ENCODE results near the gene POU2F1.
"Not testable (repeated sequence)": the region's sequence is repeated elsewhere in the genome, so short reads cannot be mapped to it uniquely, and the experiment has no call there.

The POU2F1 gene

DNA sequence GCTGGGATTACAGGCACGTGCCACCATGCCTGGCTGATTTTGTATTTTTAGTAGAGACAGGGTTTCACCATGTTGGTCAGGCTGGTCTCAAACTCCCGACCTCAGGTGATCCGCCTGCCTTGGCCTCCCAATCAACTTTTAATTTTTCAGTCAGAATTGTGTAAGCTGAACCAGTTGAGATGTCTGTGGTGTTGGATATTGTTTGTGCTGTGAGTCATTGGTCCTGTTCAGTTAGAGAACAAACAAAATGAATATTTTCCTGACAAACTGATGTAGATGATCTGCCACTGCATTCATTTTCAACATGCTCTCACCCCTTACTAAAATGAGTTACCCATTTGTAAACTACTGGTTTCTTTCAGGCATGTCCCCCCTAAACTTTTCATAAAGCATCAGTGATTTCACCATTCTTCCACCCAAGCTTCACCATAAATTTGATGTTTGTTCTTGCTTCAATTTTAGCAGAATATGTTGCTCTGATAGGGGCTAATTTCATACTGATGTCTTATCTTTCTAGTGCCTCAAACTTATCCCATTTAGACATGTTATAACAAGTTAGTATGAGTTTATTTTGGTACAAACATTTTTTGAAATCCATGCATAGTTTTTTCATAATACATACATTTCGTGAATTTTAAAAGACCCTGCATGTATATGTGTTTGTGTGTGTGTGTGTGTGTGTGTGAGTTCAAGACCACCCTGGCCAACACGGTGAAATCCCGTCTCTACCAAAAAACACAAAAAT, 15.2 kb upstream of the POU2F1 start:
- not testable (repeated sequence) for DNase-seq

DNA sequence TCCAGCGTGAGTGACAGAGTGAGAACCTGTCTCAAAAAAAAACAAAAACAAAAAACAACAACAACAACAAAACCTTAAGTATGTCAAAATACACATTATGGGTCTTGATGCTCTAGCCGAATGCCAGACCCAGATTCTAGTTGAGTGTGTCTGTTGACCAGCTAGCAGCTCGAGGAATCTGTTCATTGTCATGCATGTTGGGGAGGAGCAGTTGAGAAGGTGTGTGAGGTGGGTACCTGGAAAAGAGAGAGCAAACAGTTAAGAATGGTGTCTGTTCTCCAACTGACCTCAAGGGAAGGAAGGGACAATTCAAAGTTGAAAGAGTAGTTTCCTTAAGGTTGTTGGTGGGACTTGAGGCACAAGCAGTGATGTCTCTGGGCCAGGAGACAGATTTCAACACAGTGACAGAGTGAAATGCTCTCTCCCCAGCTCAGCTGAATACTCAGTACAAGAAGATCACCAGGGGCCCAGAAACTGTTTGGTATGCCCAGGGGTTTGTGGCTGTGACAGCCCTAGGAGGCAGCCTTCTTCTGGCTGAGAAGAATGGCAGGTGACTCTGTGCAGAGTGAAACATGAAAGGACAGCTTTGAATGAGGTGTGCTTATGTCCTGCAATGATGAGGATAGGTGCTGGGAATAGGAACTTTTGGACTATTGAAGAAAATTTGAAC, 14.4 kb upstream of the POU2F1 start:
- no peak for DNase-seq

DNA sequence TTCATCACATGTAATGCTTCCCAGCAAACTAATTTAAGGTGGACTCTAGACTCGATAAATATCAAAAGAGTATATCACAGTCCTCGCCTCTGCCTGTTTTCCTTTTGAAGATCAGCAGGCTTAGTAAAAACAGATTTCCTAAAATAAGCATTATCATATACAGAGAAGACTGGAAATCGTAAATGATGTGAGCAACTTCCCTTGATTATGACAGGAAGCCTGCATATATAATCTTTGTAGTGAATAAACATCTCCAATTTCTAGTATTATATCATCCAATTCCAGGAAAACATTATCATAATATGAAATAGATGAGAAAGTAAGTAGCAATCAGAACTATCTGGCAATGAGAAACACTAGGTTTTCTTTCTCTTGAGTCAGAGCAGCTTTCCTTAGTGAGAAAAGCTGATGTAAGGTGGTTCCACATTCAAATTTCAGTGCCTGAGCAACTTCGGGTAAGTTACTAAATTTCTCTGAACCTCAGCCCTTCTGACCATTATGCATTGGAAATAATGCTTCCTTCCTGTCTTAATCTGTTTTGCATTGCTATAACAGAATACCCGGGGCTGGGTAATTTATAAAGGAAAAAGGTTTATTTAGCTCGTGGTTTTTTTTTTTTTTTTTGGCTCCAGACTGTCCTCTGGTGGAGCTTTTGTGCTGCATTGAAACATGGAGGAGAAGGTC, 12.6 kb upstream of the POU2F1 start:
- DNase-seq: no peak

DNA sequence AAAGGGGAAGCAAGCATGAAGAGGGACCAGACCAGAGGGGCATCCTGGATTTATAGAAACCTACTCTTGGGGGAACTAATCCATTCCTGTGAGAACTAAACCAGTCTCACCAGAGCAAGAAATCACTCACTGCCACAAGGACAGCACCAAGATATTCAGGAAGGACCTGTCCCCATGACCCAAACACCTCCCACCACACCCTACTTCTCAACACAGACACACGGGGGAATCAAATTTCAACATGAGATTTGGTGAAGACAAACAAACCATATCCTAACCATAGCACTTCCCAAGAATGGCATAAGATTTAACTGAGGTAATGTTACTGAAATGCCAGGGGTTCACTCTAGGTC, 12.1 kb upstream of the POU2F1 start:
- no peak for DNase-seq

DNA sequence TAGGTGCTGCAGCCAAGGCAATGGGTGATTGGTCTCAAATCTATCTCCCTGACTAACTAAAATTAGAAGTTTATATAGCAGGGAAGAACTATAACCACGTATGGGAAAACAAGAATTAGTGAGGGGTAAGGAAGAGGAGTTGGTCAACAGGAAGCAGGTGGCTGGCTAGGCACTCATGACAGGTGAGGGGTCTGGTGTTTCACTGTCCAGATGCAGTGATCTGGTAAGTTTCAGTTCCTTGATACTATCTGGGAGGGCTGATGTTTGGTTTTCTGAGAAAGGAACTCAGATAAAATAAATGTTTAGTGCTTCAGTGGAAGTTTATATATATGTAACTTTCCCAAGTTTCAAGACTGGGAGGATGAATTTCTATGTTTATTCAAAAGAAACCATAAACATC, 11.6 kb upstream of the POU2F1 start:
- DNase-seq: no peak

DNA sequence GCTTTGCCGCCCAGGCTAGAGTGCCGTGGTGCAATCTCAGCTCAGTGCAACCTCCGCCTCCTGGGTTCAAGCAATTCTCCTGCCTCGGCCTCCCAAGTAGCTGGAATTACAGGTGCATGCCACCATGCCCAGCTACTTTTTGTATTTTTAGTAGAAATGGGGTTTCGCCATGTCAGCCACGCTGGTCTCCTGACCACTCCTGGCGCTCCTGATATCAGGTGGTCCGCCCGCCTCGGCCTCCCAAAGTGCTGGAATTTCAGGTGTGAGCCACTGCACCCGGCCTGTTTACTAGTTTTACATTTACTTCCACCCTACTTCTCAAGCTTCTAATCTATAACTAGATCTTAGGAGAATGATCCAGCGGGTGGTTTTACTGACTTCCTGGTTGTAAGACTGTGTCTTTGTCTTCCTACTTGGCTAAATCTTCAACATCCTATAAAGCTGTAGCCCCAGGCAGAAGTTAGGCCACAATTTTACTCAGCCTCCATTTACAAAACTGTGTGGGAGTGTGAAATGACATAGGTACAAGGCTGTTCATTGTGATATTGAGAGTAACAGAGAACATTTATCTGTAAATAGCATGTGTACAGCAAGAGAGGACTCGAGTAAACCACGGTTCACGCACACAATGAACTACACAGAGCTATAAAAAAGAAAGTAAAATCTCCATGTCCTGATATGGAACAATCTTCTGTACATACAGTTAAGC, 9.6 kb upstream of the POU2F1 start:
- no peak for DNase-seq

DNA sequence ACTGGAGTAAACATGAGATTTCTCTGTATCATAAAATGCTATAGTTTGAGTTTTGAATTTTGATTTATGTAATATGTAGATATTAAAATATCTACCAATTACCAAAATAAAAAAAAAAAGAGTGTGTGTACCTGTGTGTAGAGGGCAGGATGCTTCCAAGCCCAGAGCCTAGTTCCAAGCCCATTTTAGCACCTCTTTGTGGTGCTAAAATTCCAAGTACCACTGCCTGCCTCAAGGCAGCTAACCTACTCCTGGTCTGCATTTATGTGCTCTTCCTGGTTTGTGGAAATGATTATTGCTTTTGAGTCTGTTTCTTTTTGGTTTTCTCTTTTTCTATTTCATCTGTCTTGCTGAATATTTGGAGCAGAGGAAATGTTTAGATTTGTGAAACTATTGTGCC, 8.7 kb upstream of the POU2F1 start:
- no peak for DNase-seq

DNA sequence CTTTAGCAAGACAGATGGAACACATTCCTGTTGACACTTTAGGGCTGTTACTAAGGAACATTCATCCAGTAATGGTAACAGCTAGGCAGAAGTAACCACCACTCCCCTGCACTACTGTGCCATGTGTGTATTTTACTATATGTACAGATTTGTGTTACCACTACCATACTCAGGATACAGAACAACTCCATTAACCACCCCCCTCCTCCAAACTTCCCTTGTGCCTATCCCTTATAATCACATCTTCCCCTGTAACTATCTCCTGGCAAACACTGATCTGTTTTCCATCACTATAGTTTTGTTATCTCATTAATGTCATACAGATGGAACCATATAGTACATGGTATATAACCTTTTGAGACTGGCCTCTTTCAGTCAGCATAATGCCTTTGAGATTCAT, 3.9 kb upstream of the POU2F1 start:
- DNase-seq: no peak

DNA sequence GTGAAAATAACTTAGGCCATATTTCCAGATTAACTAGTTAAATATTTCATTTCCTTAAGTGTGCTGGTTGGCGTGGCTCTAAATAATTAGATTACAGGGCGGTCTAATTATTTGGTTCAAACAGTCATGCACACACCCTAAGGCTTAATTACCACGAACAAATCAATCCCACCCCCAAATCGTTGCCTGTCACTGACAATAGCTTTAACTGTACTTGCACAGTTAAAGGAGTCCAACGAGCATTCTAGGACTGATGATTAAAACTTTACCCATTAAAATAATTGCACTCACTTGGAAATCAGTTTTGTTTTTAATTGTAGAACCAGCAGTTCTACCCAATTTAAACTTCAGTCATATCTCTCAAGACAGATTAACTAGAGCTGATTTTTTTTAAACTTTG, 1.5 kb upstream of the POU2F1 start:
- no peak for DNase-seq

DNA sequence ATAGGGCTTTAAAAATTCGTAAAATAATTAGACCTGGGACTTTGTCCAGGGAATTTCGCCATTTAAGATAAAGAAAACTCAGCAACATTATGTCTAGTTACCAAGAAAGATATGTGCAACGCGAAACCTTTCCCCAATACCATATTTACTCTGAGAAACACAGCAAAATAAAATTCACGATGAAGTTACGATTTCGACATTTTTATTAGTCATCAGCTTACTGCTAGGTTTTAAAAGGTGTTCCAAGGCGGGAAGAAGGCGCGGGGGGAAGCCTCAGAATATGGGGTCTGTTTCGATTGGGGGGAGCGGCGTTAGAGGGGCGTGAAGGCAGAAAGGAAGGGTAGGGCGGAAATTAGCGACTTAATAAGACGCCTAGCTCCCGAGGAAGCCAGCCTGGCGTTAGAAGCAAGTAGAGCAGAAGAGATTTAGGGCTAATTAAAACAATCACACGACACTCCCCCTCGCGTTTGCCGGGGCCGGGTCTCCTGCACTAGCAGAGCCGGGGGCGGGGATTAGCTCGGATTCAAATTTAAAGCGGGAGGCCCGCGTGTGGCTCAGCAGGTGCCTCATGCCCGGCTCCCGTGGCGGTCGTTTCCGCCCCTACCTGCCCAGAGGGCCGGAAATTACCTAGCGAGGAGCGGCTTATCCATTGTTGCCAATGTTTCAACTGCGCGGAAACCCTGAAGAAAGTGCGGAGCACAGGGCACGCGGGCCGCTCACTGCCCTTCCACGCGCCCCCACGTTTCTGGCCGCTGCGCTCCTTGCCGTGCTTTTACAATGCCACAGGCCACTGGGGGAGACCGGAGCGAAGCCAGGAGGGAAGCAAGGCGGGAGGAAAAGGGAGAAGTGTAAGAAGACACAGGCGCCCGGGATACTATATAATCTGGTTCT, 795 bp upstream of the POU2F1 start:
- DNase-seq: peak; percentile 86

DNA sequence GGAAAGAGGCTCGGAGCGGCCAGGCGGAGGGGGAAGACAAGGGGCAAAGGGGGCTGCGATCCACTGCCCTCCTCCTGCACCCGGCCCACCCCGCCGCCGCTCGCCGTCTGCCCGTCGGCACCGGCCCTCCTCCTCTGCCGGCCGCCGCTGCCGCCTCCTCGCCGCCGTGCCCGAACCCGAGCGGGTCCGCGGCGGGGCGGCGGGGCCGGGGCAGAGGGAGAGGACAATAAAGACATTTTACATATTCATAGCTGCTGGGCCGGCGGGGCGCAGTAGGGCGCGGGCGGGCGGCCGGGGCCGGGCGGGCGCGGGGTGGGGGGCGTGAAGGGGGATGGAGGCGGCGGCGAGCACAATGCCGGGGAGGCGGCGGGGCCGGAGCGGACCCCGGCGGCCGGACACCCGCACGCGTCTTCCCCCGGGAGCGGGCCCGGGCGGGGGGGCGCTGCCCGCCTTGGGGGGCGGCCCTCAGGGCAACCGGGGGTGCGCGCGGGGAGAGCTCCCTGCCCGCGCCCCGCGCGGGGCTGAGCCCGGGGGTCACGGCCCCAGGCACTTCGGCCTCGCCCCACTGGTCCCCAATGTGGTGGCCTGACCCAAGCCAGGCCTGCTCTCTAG, 546 bp downstream of the POU2F1 start:
- DNase-seq: no peak

DNA sequence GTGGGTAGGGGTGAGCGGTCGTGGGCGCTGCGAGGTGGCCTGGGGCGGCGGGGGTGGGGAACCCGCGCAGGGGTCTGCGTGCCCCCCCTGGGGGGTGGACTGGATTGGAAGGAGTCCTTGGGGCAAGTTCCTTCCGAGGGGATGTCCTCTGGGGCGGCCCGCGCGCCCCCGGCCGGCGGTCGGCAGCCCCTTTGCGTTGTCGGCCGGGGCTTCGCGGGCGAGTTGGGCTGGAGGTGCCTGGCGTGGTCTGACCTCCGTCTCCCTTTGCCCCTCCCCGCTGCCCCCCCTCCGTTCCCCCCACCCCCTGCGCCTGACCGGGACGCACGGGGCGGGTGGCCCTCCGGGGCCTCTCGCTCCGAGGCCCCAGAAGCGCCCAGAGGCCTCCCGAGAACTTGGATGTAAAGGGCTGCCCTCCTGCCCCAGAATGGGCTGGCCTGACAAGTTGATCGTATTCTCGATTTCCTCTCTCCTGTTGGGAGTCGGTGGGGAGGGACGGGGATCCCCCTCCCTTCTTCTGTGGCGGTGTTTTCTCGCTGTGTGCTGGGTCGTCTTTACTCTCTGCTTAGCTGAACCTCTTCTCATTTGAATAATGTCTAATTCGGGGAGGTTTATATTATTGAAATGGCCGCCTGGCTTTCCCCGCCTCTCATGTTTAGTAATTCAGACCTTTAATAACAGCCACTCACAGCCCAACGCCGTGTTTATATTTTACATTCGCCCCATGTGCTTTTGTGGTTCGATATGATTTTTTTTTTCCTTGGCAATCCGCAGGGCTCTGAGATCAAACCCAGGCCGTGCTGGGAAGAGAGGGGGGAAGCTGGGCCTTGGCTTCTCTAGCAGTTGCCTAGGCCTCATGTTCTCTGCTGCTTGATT, 1.3 kb downstream of the POU2F1 start:
- DNase-seq: peak; percentile 63

DNA sequence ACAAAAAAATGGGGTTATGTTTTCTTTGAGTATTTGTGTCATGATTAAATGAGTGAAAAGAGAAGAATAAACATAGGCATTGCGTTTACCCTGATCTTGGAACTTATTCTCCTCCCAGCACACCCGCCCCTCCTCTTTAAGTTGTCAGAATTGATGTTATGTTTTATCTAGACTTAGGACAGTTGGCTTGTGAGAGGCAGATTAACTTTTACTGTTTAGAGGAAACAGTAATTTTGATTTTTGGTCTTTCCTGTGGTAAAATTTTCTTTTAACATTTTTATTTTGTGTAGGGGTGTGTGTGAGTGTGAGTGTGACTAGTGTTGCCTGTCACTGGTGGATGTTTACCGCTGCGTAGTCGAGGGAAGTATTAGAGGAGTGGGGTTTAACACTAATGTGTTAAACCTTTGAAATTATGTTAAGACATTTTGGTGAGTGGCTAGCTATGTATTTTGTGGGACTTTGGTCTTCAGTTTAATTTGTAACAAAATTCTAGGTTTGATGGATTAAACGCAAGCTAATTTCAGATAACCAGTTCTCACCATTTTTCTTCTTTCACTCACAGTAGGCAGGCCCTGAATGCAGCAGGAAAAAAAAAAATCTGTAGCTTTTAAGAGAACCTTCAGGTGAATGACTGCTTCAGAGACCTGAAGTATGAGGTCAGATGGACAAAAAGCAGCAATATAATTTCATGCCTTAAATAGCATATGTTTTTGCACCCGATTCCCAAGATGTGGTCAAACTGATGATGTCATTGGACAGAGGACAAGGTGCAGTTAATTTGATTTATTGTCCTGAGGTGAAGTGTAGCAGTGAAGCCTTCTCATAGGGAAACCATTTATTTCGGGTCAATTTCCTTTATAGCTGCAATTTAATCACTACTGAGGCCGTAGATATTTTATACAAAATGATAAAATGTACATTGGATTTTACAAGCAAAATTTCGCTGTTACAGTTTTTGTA, 2.7 kb downstream of the POU2F1 start:
- no peak for DNase-seq

DNA sequence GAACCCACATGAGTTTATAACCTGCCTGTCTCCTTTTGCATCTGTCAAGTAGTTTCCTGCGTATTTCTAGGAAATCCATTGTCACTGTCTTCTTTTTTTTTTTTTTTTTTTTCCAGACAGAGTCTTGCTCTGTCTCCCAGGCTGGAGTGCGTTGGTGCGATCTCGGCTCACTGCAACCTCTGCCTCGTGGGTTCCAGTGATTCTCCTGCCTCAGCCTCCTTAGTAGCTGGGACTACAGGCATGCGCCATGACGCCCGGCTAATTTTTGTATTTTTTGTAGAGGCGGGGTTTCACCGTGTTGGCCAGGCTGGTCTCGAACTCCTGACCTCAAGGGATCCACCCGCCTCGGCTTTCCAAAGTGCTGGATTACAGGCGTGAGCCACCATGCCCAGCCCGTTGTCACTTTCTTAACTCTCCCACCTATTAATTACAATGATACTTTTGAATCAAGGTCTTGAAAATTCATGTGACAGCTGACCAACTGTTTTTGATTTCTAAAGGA, 4.1 kb downstream of the POU2F1 start:
- DNase-seq: not testable (repeated sequence)

DNA sequence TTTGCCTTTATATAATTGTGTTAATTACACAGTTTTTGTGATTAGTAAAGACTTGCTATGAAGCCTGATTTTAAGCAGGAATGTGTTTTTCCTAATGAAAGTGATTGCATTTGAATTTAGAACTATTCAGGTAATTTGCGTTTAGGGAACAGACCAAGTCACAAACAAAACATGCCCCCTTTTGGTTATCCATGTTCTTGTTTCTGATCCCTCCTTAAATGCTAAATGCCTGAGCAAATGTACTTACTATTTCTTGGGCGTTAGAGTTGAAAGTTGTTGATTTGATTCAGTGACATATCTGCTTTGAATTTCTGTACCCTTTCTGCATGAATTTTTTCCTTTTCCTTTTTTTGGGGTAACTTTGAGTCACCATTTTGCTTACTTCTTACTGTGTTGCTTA, 5.2 kb downstream of the POU2F1 start:
- no peak for DNase-seq

DNA sequence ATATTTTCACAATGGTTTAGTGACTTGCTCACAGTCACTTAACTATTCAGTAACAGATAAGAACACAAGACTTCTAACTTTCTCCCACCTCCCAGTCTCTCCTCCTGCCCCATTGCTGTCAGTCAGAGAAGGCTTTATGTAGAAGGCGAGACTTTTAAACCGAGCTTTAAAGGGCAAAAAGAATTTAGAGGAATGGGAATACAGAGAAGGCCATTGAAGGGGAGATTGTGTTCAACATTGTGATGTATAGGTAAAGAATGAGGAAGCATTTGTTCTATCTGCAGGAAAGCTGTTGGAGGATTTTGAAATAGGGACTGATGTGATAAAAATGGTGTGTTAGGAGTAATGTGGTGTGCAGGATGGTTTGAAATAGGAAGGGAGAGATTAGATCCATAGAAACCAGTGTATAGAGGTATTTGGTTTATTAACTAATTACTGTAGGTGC, 7.3 kb downstream of the POU2F1 start:
- DNase-seq: no peak

DNA sequence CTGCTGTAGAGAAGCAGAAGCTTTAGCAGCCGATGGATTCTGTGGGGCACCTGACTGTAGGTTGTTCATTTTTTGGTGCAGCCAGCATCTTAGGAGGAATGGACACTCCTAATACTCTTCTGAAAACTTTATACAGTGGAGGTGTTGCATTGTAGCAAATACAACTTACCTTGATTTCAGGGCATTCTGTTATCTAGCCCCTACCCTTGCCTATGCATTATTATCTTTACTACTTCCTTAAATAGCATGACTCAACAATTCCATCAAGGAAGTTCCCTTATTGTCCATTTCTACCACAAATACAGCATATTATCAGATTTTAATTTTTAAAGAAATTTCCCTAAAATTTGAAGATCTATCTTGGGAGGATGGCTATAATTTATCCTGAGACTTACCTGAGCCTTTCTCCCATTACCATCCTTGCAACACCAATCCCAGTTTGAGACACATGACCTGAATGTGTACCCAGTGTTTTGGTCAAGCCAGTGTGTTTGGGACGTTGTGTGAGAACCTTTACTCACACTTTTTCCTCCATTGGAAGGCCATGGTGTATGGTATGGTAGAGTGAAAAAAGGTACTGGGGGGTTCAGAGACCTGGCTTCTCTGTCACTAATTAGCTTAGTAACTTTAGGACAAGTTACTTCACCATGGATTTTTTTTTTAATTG, 9.2 kb downstream of the POU2F1 start:
- no peak for DNase-seq

DNA sequence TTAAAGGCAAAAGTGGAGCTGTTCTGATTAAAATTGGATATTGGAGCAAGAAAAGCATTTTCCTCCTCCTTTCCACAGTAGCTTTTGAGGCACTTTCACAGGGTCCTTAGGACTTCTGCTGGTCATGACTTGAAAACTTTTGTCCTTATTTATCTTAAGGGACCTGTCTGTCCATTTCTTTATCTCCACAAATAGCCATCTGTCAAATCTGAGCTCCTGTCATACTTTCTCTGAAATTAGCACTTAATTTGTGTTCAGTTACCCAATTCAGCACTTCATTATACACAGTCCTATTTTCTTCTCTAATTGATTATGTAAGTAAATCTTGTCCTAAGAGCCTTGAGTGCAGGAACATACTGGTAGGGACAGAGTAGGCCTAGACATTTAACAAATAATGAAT, 9.8 kb downstream of the POU2F1 start:
- DNase-seq: no peak

DNA sequence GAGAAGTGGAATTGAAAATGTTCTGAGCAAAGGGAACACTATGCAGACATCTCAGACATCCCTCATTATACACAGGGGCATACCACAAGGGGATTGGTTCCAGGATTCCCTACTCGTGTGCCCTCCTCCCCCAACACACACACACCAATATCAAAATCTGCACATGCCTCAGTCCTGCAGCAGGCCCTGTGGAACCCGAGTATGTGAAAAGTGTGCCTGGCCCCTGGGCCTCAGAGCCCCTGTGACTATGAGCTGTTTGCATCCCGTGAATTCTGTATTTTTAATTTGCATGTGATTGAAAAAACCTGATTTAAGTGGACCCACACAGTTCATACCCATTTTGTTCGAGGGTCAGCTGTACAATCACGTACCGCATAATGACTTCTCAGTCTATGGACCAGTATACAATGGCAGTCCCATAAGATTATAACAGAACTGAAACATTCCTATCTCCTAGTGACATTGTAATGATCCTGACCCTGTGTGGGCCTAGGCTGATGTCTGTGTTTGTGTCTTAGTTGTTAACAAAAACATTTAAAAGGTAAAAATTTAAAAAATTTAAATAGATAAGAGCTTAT, 11.3 kb downstream of the POU2F1 start:
- DNase-seq: no peak

Measured in NCI-H446 treated with DMSO at 0.1 percent for 48 hours (cell line).